IMR-90 (cell line): ENCODE data around the gene LEF1.

Experiments
- BHLHE40 ChIP-seq: fragments of 150-350 bp; IDR thresholded peaks from 2 replicates; pipeline ENCODE4 v1.6.1; 2016; ENCODE audit warnings: mild to moderate bottlenecking, low read depth, low read length
- CEBPB ChIP-seq: IDR thresholded peaks from 2 replicates; pipeline ENCODE4 v1.6.1; 2012; ENCODE audit warnings: low read depth, low read length, improper control_type of control experiment
- CHD1 ChIP-seq: IDR thresholded peaks from 2 replicates; pipeline ENCODE4 v1.6.1; 2012; ENCODE audit warnings: low read depth, low read length, improper control_type of control experiment
- CTCF ChIP-seq: conservative IDR thresholded peaks from 2 replicates; pipeline ENCODE4 v1.5.1; 2012; ENCODE audit warnings: mild to moderate bottlenecking, low read depth, low read length, improper control_type of control experiment
- MXI1 ChIP-seq: IDR thresholded peaks from 2 replicates; pipeline ENCODE4 v1.6.1; 2012; ENCODE audit warnings: low read depth, mild to moderate bottlenecking, low read length, moderate library complexity, borderline replicate concordance
- POLR2A ChIP-seq: IDR thresholded peaks from 2 replicates; pipeline ENCODE4 v1.6.1; 2012; ENCODE audit warnings: mild to moderate bottlenecking, low read depth, low read length
- RAD21 ChIP-seq: IDR thresholded peaks from 2 replicates; pipeline ENCODE4 v1.6.1; 2012; ENCODE audit warnings: low read length, improper control_type of control experiment
- RCOR1 ChIP-seq: IDR thresholded peaks from 2 replicates; pipeline ENCODE4 v1.6.1; 2012; ENCODE audit warnings: mild to moderate bottlenecking, low read length, improper control_type of control experiment; ENCODE audit not compliant: insufficient replicate concordance
- RFX5 ChIP-seq: IDR thresholded peaks from 2 replicates; pipeline ENCODE4 v1.8.0; 2012; ENCODE audit warnings: low read depth, mild to moderate bottlenecking, low read length, moderate library complexity
- SMC3 ChIP-seq: fragments of 150-350 bp; IDR thresholded peaks from 2 replicates; pipeline ENCODE4 v1.6.1; 2016; ENCODE audit warnings: low read depth, mild to moderate bottlenecking, antibody characterized with exemption, low read length, moderate library complexity
- USF2 ChIP-seq: fragments of 150-350 bp; IDR thresholded peaks from 2 replicates; pipeline ENCODE4 v1.6.1; 2017; ENCODE audit warnings: mild to moderate bottlenecking, antibody characterized with exemption, low read length, low read depth

GRCh38 chr4:108110450-108110849, 58.3 kb downstream of the LEF1 start:
- TF ChIP-seq USF2 (no peak), CTCF (no peak), POLR2A (no peak), MXI1 (no peak), RFX5 (no peak), BHLHE40 (no peak), SMC3 (no peak), CHD1 (no peak), CEBPB (no peak), RCOR1 (no peak), RAD21 (no peak)
